Measurements from ENCODE around the gene KCNMA1.

KCNMA1 gene

DNA sequence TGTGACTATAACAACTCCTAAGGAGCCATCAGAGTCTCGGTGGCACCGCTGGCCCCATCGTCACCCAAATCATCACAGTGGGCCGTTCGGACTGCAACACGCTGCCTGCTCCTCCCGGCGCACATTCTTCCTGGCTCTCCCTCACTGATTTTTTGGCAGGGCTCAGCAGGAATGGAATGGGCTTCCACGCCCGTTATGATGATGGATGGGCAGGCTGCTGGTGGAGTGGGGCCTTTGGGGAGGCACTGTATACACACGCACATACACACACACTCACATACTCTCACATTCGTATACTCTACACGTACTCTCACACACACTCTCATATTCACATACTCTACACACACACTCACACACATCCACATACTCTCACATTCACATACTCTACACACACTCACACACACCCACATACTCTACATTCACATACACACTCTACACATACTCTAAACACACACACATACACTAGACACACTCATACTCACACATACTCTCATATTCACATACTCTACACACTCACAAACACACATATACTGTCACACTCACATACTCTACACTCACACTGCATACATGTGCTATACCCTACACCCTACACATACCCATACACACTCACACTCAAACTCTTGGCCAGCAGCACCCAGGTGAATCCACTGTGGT, 99.8 kb downstream of the KCNMA1 start:
- TF ChIP-seq TEAD4 (IDR thresholded peaks at IDR 0.05), result peak; percentile 50
- TF ChIP-seq CEBPB (IDR thresholded peaks at IDR 0.05), result no peak
- 0 out of 2 replicates have a peak, but pooled peaks have one; percentile 4 for TF ChIP-seq EP300 (IDR thresholded peaks at IDR 0.05; ENCODE audit: borderline replicate concordance)
- peak; percentile 64 for TF ChIP-seq NFIC (IDR thresholded peaks at IDR 0.05)

DNA sequence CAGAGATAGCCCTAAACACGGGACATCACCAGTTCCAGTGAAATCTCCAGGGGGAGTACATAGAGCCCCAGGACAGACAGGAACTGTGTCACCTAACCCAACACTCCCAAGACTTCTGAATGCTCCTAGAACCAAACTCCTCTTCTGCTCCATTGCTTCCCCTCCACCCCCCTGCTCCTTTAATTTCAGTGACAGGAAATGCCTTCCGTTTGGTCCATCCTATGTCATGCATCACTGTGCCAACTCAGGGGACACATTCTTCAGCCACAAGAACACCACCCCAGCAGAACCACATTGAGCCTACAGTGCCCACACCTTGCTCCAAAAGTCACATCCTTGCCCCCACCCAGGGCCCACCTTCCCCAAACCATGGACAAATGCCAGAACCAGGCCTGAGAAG, 100.5 kb downstream of the KCNMA1 start:
- TF ChIP-seq EP300 (IDR thresholded peaks at IDR 0.05; ENCODE audit: borderline replicate concordance), result no peak
- TF ChIP-seq, protein P1, sequence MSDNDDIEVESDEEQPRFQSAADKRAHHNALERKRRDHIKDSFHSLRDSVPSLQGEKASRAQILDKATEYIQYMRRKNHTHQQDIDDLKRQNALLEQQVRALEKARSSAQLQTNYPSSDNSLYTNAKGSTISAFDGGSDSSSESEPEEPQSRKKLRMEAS (IDR thresholded peaks at IDR 0.05), result no peak

DNA sequence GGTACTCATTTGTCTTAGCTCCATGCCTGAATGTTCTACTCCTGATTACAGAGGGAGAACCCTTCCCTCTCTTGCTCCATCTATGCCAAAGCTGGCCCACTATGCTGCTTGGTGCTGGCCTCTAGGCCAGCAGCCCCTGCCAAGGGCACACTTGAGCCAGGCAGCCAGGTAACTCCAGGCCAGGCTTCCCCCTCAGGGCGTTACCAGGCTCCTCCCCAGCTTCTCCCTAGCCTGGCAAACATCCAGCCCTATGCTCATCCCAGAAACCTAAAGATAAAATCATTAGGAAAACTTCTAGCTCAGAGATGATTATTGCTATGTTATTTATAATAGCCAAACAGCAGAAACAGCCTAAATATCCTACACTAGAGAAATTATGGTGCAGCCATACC, 103.7 kb downstream of the KCNMA1 start:
- TF ChIP-seq RAD21 (IDR thresholded peaks at IDR 0.05; ENCODE audit: low read depth), result no peak
- no peak for TF ChIP-seq CREB1 (IDR thresholded peaks at IDR 0.05; ENCODE audit: low read depth)
- TF ChIP-seq TEAD4 (IDR thresholded peaks at IDR 0.05), result no peak
- TF ChIP-seq, protein P2, sequence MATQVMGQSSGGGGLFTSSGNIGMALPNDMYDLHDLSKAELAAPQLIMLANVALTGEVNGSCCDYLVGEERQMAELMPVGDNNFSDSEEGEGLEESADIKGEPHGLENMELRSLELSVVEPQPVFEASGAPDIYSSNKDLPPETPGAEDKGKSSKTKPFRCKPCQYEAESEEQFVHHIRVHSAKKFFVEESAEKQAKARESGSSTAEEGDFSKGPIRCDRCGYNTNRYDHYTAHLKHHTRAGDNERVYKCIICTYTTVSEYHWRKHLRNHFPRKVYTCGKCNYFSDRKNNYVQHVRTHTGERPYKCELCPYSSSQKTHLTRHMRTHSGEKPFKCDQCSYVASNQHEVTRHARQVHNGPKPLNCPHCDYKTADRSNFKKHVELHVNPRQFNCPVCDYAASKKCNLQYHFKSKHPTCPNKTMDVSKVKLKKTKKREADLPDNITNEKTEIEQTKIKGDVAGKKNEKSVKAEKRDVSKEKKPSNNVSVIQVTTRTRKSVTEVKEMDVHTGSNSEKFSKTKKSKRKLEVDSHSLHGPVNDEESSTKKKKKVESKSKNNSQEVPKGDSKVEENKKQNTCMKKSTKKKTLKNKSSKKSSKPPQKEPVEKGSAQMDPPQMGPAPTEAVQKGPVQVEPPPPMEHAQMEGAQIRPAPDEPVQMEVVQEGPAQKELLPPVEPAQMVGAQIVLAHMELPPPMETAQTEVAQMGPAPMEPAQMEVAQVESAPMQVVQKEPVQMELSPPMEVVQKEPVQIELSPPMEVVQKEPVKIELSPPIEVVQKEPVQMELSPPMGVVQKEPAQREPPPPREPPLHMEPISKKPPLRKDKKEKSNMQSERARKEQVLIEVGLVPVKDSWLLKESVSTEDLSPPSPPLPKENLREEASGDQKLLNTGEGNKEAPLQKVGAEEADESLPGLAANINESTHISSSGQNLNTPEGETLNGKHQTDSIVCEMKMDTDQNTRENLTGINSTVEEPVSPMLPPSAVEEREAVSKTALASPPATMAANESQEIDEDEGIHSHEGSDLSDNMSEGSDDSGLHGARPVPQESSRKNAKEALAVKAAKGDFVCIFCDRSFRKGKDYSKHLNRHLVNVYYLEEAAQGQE (IDR thresholded peaks at IDR 0.05; ENCODE audit: low read depth), result no peak
- no peak for TF ChIP-seq NFIC (IDR thresholded peaks at IDR 0.05)

DNA sequence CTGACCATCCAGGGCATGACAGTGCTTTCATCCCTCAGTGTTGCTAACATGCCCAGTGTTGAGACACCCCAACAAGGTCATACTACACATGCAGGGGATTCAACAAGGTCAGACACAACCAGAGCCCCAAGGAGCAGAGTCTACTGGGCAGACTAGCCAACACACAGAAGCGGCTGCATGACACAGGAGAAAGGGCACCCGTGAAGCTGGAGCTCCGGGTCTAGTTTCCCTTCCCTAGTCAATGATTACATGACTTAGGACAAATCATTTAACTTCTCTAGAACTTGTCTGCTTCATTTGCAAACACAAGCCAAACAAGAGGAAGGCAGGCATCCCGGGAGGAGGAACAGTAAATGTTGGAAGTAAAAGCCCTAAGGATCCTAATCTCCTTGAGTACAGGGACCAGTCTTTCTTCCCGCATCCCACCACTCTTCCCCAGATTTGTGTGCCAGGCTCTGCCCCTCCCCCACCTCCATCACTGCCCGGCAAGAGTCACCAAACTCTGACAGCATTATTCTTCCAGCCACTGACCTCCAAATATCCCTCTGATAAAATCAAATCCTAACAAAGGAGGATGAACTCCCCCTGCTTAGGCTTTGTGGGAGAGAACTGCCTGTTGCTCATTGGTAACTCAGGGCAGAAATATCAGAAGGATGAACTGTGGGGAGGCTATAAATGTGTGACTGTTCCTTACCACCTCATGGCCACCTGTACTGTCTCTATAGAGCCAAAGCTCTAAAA, 104.3 kb downstream of the KCNMA1 start:
- TF ChIP-seq FOXM1 (IDR thresholded peaks at IDR 0.05; ENCODE audit: borderline replicate concordance, low read depth), result no peak
- TF ChIP-seq TAF1 (IDR thresholded peaks at IDR 0.05; ENCODE audit: low read depth), result no peak
- TF ChIP-seq ZBTB7A (IDR thresholded peaks at IDR 0.05; ENCODE audit: low read depth), result no peak
- TF ChIP-seq, protein P2 (IDR thresholded peaks at IDR 0.05; ENCODE audit: low read depth), result no peak
- TF ChIP-seq NFIC (IDR thresholded peaks at IDR 0.05), result no peak
- no peak for TF ChIP-seq CREB1 (IDR thresholded peaks at IDR 0.05; ENCODE audit: low read depth)
- TF ChIP-seq, protein P3, sequence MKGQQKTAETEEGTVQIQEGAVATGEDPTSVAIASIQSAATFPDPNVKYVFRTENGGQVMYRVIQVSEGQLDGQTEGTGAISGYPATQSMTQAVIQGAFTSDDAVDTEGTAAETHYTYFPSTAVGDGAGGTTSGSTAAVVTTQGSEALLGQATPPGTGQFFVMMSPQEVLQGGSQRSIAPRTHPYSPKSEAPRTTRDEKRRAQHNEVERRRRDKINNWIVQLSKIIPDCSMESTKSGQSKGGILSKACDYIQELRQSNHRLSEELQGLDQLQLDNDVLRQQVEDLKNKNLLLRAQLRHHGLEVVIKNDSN (IDR thresholded peaks at IDR 0.05), result no peak
- no peak for TF ChIP-seq RAD21 (IDR thresholded peaks at IDR 0.05; ENCODE audit: low read depth)
- no peak for TF ChIP-seq YY1 (IDR thresholded peaks at IDR 0.05; ENCODE audit: low read depth)

DNA sequence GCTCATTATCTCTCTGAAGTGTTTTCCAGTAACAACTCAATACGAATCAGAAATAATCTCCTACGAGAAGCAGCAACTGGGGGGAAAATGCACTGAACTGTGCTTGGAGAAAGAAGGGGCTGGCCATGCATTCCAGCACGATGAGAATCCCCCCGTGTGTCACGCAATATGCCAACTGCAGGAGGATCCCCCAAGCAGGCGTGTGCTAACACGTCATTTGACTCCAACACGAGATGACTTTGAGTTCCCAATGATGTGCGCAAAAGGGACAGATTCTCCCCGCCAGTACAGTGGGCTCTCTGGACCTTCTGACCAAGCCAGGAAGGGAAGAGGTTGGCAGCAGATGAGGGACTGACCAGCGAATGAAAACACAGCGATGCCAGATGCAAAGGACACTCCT, 105.5 kb downstream of the KCNMA1 start:
- TF ChIP-seq, protein P1 (IDR thresholded peaks at IDR 0.05), result no peak
- no peak for TF ChIP-seq ZBTB7A (IDR thresholded peaks at IDR 0.05; ENCODE audit: low read depth)
- TF ChIP-seq EP300 (IDR thresholded peaks at IDR 0.05; ENCODE audit: borderline replicate concordance), result no peak
- TF ChIP-seq, protein P2 (IDR thresholded peaks at IDR 0.05; ENCODE audit: low read depth), result no peak
- TF ChIP-seq CEBPB (IDR thresholded peaks at IDR 0.05), result no peak

DNA sequence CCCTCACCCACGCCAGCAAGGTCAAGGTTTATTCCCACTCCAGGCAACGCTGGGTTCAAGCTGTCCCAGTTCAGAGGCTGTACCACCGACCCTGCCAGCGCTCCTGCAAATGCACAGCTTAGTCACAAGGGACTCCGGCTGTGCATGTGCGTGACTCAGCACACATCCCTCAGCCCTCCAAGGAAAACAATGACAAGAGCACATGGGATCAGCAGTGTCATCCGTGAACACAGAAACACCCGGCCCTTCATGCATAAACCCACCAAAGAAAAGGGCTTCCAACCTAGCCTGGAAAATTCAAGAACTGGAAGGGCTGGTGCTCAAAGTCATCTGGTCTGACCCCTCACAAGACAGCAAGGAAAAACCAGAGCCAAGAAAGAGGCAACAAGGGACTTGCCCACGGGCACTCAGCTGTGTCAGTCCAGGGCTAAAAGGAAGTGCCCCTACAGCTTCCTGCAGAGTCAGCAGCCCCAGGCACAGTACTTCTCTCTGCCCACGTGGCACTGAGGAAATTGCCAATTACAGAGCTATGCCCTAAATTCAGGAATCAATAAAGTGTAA, 106.1 kb downstream of the KCNMA1 start:
- TF ChIP-seq FOXM1 (IDR thresholded peaks at IDR 0.05; ENCODE audit: borderline replicate concordance, low read depth) (no peak), TCF12 (IDR thresholded peaks at IDR 0.05; ENCODE audit: low read depth) (peak; percentile 31), CREB1 (IDR thresholded peaks at IDR 0.05; ENCODE audit: low read depth) (no peak), RAD21 (IDR thresholded peaks at IDR 0.05; ENCODE audit: low read depth) (no peak; the same call in 1 of the 2 replicates), EGR1 (IDR thresholded peaks at IDR 0.05) (no peak), YY1 (IDR thresholded peaks at IDR 0.05; ENCODE audit: low read depth) (no peak), TEAD4 (IDR thresholded peaks at IDR 0.05) (no peak), ZBTB7A (IDR thresholded peaks at IDR 0.05; ENCODE audit: low read depth) (no peak), NFIC (IDR thresholded peaks at IDR 0.05) (no peak), CEBPB (IDR thresholded peaks at IDR 0.05) (no peak), TAF1 (IDR thresholded peaks at IDR 0.05; ENCODE audit: low read depth) (no peak), EP300 (IDR thresholded peaks at IDR 0.05; ENCODE audit: borderline replicate concordance) (no peak)
- TF ChIP-seq, protein P1 (IDR thresholded peaks at IDR 0.05), result peak; percentile 73
- TF ChIP-seq, protein P3 (IDR thresholded peaks at IDR 0.05), result peak; percentile 65
- TF ChIP-seq, protein P2 (IDR thresholded peaks at IDR 0.05; ENCODE audit: low read depth), result no peak

Data from Ishikawa (cell line).